CD4-positive, alpha-beta T cell treated with Interleukin-1 beta for 1 hour (primary cell): ENCODE results near the gene KCMF1.

Experiments
- DNase-seq, 2 donors: peaks; one replicate each; pipeline ENCODE4 v3.0.0-alpha.2; 2020 to 2022

KCMF1 gene

GRCh38 chr2:85032621-85033020, 61.7 kb downstream of the KCMF1 start:
- no peak for DNase-seq

- no peak for DNase-seq
Measured at GRCh38 chr2:85033388-85033787, 62.4 kb downstream of the KCMF1 start.

GRCh38 chr2:85034158-85034557, 63.2 kb downstream of the KCMF1 start:
- no peak for DNase-seq

- DNase-seq, result no peak
Measured at GRCh38 chr2:85037622-85038021, 66.7 kb downstream of the KCMF1 start.

GRCh38 chr2:85042330-85042729, 71.4 kb downstream of the KCMF1 start:
- no peak for DNase-seq

GRCh38 chr2:85048534-85048933, 77.6 kb downstream of the KCMF1 start:
- no peak for DNase-seq

- no peak for DNase-seq
Measured at GRCh38 chr2:85049236-85049635, 78.3 kb downstream of the KCMF1 start.

- DNase-seq, result peak in 1 of 2 donors; percentile 44
Measured at GRCh38 chr2:85053802-85054201, 82.8 kb downstream of the KCMF1 start.

GRCh38 chr2:85057226-85057962, 86.4 kb downstream of the KCMF1 start:
- no peak for DNase-seq

- DNase-seq, result no peak
Measured at GRCh38 chr2:85061896-85062295, 90.9 kb downstream of the KCMF1 start.

GRCh38 chr2:85062565-85062964, 91.6 kb downstream of the KCMF1 start:
- DNase-seq, result no peak

- DNase-seq, result no peak
Measured at GRCh38 chr2:85063981-85064599, 93.1 kb downstream of the KCMF1 start.

- no peak for DNase-seq
Measured at GRCh38 chr2:85064927-85065577, 94.1 kb downstream of the KCMF1 start.

- no peak for DNase-seq
Measured at GRCh38 chr2:85066006-85066740, 95.2 kb downstream of the KCMF1 start.

- DNase-seq, result peak; percentile 12 to 30
Measured at GRCh38 chr2:85066874-85067351, 96.0 kb downstream of the KCMF1 start.

GRCh38 chr2:85071096-85071495, 100.1 kb downstream of the KCMF1 start:
- DNase-seq, result no peak

- no peak for DNase-seq
Measured at GRCh38 chr2:85073033-85073432, 102.1 kb downstream of the KCMF1 start.

- no peak for DNase-seq
Measured at GRCh38 chr2:85076618-85077274, 105.8 kb downstream of the KCMF1 start.

GRCh38 chr2:85077859-85078419, 107.0 kb downstream of the KCMF1 start:
- no peak for DNase-seq

GRCh38 chr2:85078536-85078935, 107.6 kb downstream of the KCMF1 start:
- no peak for DNase-seq

- DNase-seq, result no peak
Measured at GRCh38 chr2:85083092-85083491, 112.1 kb downstream of the KCMF1 start.

- no peak for DNase-seq
Measured at GRCh38 chr2:85085563-85085962, 114.6 kb downstream of the KCMF1 start.
